Measurements from ENCODE around the gene GZMB.
"Not testable (repeated sequence)": the region's sequence is repeated elsewhere in the genome, so short reads cannot be mapped to it uniquely, and the experiment has no call there.

GZMB gene

GRCh38 chr14:24659916-24660570 is 26.1 kb upstream of the GZMB start:
- no peaks in the 10 kb centered on the region for H3K9me3 ChIP-seq (ENCODE audit: insufficient read depth, low read length)
- TF ChIP-seq YY1 (IDR thresholded peaks at IDR 0.05; ENCODE audit: insufficient read depth, insufficient read length) = no peak
- no peak for TF ChIP-seq ZNF274 (IDR thresholded peaks at IDR 0.05; ENCODE audit: low read depth, low read length)
- no peak for TF ChIP-seq SUZ12 (IDR thresholded peaks at IDR 0.05; ENCODE audit: extremely low read depth, insufficient read depth, insufficient read length)
- H3K4me1 ChIP-seq (ENCODE audit: insufficient read depth, insufficient read length) = no peaks in the 10 kb centered on the region
- DNase-seq (ENCODE audit: low read depth, low spot score) = no peak
- no peaks in the 10 kb centered on the region for H3K36me3 ChIP-seq (ENCODE audit: insufficient read depth, insufficient read length, low read length)
- no peak overlapping the region for H3K9ac ChIP-seq (ENCODE audit: insufficient read length, low read depth)
- no peak overlapping the region for H3K4me3 ChIP-seq (ENCODE audit: insufficient read length, low read depth)
- no peaks in the 10 kb centered on the region for H3K27me3 ChIP-seq (ENCODE audit: insufficient read depth, insufficient read length)

DNA sequence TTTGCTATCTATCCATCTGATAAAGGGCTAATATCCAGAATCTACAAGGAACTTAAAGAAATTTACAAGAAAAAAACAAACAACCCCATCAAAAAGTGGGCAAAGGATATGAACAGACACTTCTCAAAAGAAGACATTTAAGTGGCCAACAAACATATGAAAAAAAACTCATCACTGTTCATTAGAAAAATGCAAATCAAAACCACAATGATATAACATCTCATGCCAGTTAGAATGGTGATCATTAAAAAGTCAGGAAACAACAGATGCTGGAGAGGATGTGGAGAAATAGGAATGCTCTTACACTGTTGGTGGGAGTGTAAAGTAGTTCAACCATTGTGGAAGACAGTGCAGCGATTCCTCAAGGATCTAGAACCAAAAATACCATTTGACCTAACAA is 14.4 kb upstream of the GZMB start:
- not testable (repeated sequence) for H3K9ac ChIP-seq (ENCODE audit: insufficient read length, low read depth); DNase-seq (ENCODE audit: low read depth, low spot score); H3K27me3 ChIP-seq (ENCODE audit: insufficient read depth, insufficient read length); H3K9me3 ChIP-seq (ENCODE audit: insufficient read depth, low read length); H3K4me3 ChIP-seq (ENCODE audit: insufficient read length, low read depth); H3K36me3 ChIP-seq (ENCODE audit: insufficient read depth, insufficient read length, low read length); H3K4me1 ChIP-seq (ENCODE audit: insufficient read depth, insufficient read length)

GRCh38 chr14:24639905-24640304 is 5.9 kb upstream of the GZMB start:
- Histone ChIP-seq H3K36me3 (ENCODE audit: insufficient read depth, insufficient read length, low read length) (no peaks in the 10 kb centered on the region), H3K4me1 (ENCODE audit: insufficient read depth, insufficient read length) (no peaks in the 10 kb centered on the region), H3K27me3 (ENCODE audit: insufficient read depth, insufficient read length) (no peaks in the 10 kb centered on the region), H3K9ac (ENCODE audit: insufficient read length, low read depth) (no peak overlapping the region), H3K9me3 (ENCODE audit: insufficient read depth, low read length) (no peaks in the 10 kb centered on the region), H3K4me3 (ENCODE audit: insufficient read length, low read depth) (no peak overlapping the region)
- no peak for TF ChIP-seq YY1 (IDR thresholded peaks at IDR 0.05; ENCODE audit: insufficient read depth, insufficient read length)
- TF ChIP-seq ZNF274 (IDR thresholded peaks at IDR 0.05; ENCODE audit: low read depth, low read length) = no peak
- no peak for TF ChIP-seq SUZ12 (IDR thresholded peaks at IDR 0.05; ENCODE audit: extremely low read depth, insufficient read depth, insufficient read length)
- no peak for DNase-seq (ENCODE audit: low read depth, low spot score)

DNA sequence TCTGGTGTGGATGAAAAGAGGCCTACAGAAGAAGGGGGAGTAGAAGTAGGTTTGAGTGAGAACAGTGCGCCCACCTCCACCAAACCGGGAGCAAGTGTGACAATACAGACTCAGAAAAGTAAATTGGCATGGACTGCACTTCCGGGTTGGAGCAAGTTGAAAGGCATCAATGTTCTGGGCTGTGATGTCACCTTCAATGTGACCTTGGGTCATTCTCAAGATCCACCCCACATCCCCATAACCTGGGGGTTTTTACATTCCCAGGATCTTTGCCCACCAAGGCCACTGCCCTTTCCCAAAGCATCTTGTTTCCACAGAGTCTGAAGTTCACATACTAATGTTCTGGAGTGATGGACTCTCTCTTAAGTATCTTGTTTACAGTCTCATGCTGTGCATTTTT is 5.3 kb upstream of the GZMB start:
- Histone ChIP-seq H3K4me1 (ENCODE audit: insufficient read depth, insufficient read length) (no peaks in the 10 kb centered on the region), H3K9me3 (ENCODE audit: insufficient read depth, low read length) (no peaks in the 10 kb centered on the region), H3K9ac (ENCODE audit: insufficient read length, low read depth) (no peak overlapping the region), H3K4me3 (ENCODE audit: insufficient read length, low read depth) (no peak overlapping the region), H3K27me3 (ENCODE audit: insufficient read depth, insufficient read length) (no peaks in the 10 kb centered on the region), H3K36me3 (ENCODE audit: insufficient read depth, insufficient read length, low read length) (no peaks in the 10 kb centered on the region)
- no peak for TF ChIP-seq SUZ12 (IDR thresholded peaks at IDR 0.05; ENCODE audit: extremely low read depth, insufficient read depth, insufficient read length)
- DNase-seq (ENCODE audit: low read depth, low spot score) = no peak

GRCh38 chr14:24633353-24633752 is 637 bp downstream of the GZMB start:
- Histone ChIP-seq H3K4me1 (ENCODE audit: insufficient read depth, insufficient read length) (no peaks in the 10 kb centered on the region), H3K9ac (ENCODE audit: insufficient read length, low read depth) (no peak overlapping the region), H3K4me3 (ENCODE audit: insufficient read length, low read depth) (no peak overlapping the region), H3K27me3 (ENCODE audit: insufficient read depth, insufficient read length) (no peaks in the 10 kb centered on the region), H3K9me3 (ENCODE audit: insufficient read depth, low read length) (no peaks in the 10 kb centered on the region), H3K36me3 (ENCODE audit: insufficient read depth, insufficient read length, low read length) (no peaks in the 10 kb centered on the region)
- no peak for DNase-seq (ENCODE audit: low read depth, low spot score)
- TF ChIP-seq ZNF274 (IDR thresholded peaks at IDR 0.05; ENCODE audit: low read depth, low read length) (no peak), SUZ12 (IDR thresholded peaks at IDR 0.05; ENCODE audit: extremely low read depth, insufficient read depth, insufficient read length) (no peak), YY1 (IDR thresholded peaks at IDR 0.05; ENCODE audit: insufficient read depth, insufficient read length) (no peak)

DNA sequence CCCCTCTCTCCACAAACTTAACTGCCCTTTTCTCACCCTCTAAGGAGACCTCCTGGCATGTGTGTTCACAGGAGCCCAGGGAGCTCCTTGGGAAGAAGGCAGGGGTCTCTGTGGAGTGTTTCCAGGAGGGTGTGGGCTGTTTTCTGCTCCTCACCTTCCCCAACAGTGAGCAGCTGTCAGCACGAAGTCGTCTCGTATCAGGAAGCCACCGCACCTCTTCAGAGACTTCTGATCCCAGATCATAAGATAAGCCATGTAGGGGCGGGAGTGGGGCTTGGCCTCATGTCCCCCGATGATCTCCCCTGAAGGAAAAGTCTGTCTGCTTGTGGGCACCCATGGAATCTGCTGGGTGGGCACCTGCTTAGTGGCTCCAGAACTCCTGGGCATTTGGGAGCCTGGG is 1.2 kb downstream of the GZMB start:
- no peak overlapping the region for H3K9ac ChIP-seq (ENCODE audit: insufficient read length, low read depth)
- H3K9me3 ChIP-seq (ENCODE audit: insufficient read depth, low read length) = no peaks in the 10 kb centered on the region
- no peak for DNase-seq (ENCODE audit: low read depth, low spot score)
- no peaks in the 10 kb centered on the region for H3K27me3 ChIP-seq (ENCODE audit: insufficient read depth, insufficient read length)
- H3K4me1 ChIP-seq (ENCODE audit: insufficient read depth, insufficient read length) = no peaks in the 10 kb centered on the region
- no peak overlapping the region for H3K4me3 ChIP-seq (ENCODE audit: insufficient read length, low read depth)
- no peak for TF ChIP-seq YY1 (IDR thresholded peaks at IDR 0.05; ENCODE audit: insufficient read depth, insufficient read length)
- TF ChIP-seq ZNF274 (IDR thresholded peaks at IDR 0.05; ENCODE audit: low read depth, low read length) = no peak
- TF ChIP-seq SUZ12 (IDR thresholded peaks at IDR 0.05; ENCODE audit: extremely low read depth, insufficient read depth, insufficient read length) = no peak
- H3K36me3 ChIP-seq (ENCODE audit: insufficient read depth, insufficient read length, low read length) = no peaks in the 10 kb centered on the region

GRCh38 chr14:24632336-24632735 is 1.7 kb downstream of the GZMB start:
- H3K36me3 ChIP-seq (ENCODE audit: insufficient read depth, insufficient read length, low read length) = no peaks in the 10 kb centered on the region
- H3K4me1 ChIP-seq (ENCODE audit: insufficient read depth, insufficient read length) = no peaks in the 10 kb centered on the region
- no peak overlapping the region for H3K4me3 ChIP-seq (ENCODE audit: insufficient read length, low read depth)
- no peak for TF ChIP-seq YY1 (IDR thresholded peaks at IDR 0.05; ENCODE audit: insufficient read depth, insufficient read length)
- TF ChIP-seq SUZ12 (IDR thresholded peaks at IDR 0.05; ENCODE audit: extremely low read depth, insufficient read depth, insufficient read length) = no peak
- no peak for TF ChIP-seq ZNF274 (IDR thresholded peaks at IDR 0.05; ENCODE audit: low read depth, low read length)
- H3K9me3 ChIP-seq (ENCODE audit: insufficient read depth, low read length) = no peaks in the 10 kb centered on the region
- H3K27me3 ChIP-seq (ENCODE audit: insufficient read depth, insufficient read length) = no peaks in the 10 kb centered on the region
- DNase-seq (ENCODE audit: low read depth, low spot score) = no peak
- H3K9ac ChIP-seq (ENCODE audit: insufficient read length, low read depth) = no peak overlapping the region
